C4-2B (cell line): Measurements from ENCODE around the gene MOB2.
"Not testable (repeated sequence)": the region's sequence is repeated elsewhere in the genome, so short reads cannot be mapped to it uniquely, and the experiment has no call there.

Experiments used
- ZFX ChIP-seq: fragments of 450-650 bp; IDR thresholded peaks from 2 replicates; pipeline ENCODE4 v1.6.1; 2017
- TF ChIP-seq, protein P1 (sequence below): fragments of 450-650 bp; conservative IDR thresholded peaks from 2 replicates; pipeline ENCODE4 v1.5.1; 2017; ENCODE audit warnings: mild to moderate bottlenecking

DNA sequence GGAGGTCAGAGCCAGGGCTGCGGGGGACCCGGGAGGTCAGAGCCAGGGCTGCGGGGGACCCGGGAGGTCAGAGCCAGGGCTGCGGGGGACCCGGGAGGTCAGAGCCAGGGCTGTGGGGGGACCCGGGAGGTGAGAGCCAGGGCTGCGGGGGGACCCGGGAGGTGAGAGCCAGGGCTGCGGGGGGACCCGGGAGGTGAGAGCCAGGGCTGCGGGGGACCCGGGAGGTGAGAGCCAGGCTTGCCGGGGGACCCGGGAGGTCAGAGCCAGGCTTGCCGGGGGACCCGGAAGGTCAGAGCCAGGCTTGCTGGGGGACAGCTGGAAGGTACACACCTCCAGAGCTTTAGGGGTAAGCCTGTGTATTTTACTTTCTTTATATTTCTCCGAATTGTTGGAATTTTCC, 23.8 kb upstream of the MOB2 start:
- TF ChIP-seq, protein P1, sequence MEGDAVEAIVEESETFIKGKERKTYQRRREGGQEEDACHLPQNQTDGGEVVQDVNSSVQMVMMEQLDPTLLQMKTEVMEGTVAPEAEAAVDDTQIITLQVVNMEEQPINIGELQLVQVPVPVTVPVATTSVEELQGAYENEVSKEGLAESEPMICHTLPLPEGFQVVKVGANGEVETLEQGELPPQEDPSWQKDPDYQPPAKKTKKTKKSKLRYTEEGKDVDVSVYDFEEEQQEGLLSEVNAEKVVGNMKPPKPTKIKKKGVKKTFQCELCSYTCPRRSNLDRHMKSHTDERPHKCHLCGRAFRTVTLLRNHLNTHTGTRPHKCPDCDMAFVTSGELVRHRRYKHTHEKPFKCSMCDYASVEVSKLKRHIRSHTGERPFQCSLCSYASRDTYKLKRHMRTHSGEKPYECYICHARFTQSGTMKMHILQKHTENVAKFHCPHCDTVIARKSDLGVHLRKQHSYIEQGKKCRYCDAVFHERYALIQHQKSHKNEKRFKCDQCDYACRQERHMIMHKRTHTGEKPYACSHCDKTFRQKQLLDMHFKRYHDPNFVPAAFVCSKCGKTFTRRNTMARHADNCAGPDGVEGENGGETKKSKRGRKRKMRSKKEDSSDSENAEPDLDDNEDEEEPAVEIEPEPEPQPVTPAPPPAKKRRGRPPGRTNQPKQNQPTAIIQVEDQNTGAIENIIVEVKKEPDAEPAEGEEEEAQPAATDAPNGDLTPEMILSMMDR = not testable (repeated sequence)
- TF ChIP-seq ZFX = not testable (repeated sequence)
